T-helper 22 cell (primary cell): ENCODE data around the gene MIGA2.
A peak's percentile ranks its signal among the peaks of the same experiment; 100 is the strongest.

Source experiments
- DNase-seq: peaks from one replicate; pipeline ENCODE4 v3.0.0-alpha.2; 2020; ENCODE audit warnings: low read depth

Gene MIGA2

DNA sequence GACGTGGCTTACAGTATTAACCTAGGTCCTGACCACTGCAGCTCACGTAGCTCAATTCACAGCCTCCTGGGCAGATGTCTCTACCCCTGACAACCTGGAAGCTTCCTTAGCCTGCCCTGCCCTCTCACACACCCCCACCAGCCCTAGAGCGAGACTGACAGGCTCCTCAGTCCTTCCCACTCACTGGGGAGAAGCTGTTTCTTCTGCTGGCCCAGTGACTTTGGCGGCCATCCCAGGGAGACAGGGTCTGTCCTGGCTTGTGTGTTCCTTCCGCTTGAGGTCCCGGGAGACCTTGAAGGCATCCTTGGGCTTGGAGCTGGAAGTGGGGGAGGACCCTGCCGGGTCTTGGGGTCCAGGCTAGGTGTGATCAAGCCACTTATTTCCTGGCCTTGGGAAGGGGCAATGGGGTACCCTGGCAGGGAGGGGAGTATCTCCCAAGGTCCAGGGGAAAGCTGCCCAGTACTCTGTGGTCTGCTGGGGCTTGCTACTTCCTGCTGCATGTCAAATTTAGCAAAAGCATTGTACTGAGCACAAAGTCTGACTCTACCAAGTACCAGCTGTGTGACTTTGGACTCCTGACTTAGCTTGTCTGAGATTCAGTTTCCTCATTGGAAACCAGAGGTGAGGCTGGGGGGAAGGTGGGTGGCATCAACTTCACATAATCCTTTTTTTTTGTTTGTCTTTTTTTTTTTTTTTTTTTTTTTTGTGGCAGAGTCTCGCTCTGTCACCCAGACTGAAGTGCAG is 1.9 kb downstream of the MIGA2 start:
- DNase-seq = no peak

DNA sequence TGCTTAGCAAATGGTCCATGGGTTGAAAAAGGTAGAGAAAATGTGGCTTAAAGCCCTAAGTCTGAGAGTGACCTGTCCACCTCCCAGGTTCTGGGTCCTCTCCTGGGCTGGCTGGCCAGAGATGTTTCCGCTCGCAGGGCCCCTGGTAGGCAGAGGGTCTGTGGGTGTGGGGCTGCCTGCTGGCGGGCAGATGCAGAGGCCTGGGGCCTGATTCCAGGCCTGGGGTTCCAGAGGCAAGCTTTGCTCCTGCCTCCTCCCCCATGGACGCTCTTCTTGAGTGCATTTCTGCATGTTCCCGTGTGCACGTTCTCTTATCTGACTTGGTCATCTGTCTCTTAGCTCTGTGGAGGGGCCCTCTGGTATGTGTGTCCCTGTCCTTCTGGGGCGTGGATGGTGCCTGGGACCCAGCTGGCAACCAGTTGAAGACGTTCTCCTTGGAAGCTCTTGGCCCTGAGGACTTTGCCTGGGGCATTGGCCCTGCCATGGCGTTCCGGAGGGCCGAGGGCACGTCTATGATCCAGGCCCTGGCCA is 3.8 kb downstream of the MIGA2 start:
- DNase-seq = no peak

DNA sequence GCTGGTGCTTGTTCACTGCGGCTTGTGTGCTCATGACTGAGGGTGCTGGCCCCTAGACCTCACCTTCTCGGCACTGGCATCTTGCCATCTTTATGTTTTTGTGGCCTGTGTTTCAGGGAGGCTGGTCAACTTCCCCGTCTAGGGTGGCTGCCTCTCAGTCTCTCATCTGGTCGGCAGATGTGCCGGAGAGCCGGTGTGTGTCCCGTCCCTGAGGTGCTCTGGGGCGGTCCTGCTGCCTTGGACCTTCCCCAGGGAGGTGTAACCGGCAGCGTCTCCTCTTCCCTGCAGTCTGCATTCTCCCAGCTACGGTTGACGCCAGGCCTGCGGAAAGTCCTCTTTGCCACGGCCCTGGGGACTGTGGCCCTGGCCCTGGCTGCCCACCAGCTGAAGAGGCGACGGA is 5.6 kb downstream of the MIGA2 start:
- DNase-seq = no peak

DNA sequence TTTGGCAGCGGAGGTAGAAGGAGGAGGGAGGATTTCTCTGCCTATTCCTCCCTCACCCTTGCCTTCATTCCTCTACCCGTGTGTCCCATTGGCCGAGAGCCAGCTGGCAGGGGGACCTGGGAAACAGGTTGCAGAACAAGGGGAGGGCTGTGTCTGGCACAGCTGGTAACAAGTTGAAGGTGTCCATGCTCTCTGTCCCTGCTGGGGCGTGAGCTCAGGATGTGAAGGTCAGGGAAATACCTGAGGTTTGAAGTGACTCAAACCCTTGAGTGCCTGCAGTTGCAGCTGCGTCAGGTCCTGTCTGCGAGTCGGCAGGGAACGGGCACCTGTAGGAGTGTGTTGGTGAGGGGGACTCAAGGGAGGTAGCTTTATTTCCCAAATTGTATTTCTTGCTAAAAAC is 16.2 kb downstream of the MIGA2 start:
- no peak for DNase-seq

DNA sequence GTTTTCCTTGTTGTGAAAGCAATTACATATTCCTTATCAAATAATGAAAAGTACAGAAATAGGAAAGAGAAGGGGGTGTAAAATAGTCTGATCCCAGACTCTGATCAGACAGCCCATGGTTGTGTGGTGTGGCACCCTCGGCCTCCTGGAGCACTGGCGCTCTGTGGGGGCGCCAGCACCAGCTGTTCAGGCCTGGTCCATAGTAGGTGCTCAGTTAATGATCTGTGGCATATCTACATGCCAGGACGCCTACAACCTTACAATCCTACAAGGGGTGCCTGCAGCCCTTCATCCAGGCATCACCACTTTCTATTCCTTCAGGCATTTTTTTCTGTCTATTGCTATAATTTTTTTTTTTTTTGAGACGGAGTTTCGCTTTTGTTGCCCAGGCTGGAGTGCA is 16.6 kb downstream of the MIGA2 start:
- no peak for DNase-seq

DNA sequence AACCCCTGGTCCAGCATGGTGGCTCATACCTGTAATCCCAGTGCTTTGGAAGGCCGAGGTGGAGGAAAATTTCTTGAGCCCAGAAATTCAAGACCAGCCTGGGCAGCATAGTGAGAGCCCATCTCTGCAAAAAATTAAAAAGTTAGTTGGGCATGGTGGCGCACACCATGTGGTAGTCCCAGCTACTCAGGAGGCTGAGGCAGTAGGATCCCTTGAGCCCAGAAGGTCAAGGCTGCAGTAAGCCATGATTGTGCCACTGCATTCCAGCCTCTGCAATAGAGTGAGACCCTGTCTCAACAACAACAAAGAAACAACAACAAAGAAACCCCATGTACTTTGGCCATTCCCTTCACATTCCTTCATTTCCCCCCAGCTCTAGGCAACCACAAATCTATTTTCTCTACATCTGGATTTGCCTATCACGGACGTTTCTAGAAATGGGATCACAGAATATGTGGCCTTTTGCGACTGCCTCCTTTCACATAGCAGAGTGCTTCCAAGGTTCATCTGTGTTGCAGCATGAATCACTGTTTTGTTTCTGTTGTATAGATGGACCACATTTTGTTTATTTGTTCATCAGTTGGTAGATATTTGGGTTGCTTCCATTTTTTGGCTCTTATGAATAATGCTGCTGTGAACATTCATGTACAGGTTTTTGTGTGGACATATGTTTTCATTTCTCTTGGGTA is 17.9 kb downstream of the MIGA2 start:
- DNase-seq = no peak

DNA sequence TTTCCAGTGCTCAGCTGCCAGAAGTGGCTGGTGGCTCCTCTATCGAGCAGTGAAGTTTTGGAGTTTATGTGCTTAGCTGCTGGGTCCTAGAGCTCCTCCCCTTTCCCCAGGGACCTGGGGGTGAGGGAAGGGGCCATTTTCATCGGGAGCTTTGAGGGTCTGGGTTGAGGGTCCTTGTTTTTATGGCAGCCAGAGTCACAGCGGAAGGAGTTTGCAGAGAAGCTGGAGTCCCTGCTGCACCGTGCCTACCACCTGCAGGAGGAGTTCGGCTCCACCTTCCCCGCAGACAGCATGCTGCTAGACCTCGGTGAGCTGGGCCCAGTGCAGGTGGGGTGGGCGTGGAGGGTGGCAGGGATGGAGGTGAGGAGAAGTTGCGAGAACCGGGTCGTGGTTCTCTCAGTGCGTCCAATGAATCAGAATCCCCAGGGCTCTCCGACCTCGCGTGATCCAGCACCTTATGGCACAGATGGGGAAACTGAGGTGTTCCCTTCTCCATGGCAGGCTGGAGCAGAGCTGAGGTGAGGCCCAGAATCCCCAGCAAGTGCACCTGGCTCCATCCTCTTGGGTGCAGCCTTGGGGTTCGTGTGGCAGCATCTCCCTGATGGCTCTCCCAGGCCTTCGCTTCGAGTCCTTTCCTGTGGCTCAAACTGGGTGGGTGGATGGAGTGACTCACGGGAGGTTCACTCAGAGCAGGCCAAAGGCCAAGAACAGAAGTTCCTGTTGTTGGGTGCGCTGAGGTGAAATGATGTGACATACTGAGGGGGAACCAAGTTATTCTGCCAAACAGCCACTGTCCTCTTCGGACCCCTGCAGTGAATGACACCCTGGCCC is 22.8 kb downstream of the MIGA2 start:
- DNase-seq = no peak

DNA sequence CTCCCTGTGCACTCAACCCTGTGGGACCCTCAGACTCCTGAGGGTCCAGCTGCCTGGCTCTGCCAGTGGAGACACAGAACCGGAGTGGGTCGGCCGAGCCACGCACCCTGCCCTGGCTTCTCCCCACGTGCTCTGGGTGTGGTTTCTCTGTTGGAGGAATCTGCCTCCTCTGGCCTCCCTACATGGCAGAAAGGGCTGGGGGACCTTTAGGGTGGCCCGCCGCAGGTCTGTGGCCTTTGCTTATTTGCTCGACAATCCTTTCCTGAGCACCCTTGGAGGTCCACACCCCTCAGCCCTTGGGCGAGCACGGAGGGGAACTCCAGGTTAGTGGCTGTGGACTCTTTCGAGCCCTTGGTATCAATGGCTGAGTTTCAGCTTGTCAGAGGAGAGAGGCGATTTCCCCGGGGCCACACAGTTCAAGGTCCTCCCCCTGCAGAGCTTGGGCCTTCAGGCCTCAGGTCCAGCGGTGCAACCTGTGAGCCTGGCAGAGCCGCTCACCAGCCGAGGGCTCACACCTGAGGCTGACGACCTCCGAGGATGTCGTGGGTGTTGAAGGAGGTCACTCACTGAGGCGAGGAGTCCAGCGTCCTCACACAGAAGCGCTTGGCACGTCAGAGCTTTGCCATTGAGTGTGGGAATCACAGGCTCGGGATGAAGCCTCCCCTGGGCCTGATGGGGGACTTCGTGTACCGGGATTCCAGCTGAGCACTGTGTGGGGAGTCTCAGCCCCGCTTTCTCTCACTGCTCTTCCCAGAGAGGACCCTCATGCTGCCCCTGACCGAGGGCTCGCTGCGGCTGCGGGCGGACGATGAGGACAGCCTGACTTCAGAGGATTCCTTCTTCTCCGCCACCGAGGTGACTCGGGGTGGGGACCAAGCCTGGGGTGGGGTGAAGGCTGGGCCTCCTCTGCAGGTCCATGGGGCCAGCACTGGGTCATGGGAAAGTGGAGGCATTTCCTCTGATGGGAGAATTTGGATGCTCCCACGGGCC is 23.7 kb downstream of the MIGA2 start:
- no peak for DNase-seq

DNA sequence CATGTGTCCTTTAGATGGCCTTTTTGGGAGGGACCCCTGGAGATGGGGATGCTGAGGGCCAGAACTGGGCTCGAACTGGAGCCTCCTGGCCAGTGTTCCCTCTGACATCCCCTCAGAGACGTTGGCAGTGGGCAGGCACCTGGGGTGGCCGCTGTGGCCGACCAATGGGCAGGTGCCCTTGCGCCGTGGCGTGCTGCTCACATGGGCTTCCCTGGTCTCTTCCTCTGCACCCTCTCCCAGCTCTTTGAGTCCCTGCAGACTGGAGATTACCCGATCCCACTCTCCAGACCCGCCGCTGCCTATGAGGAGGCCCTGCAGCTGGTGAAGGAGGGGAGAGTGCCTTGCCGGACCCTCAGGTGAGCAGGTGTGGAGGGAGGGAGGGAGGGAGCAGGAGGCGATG is 24.6 kb downstream of the MIGA2 start:
- DNase-seq = no peak

DNA sequence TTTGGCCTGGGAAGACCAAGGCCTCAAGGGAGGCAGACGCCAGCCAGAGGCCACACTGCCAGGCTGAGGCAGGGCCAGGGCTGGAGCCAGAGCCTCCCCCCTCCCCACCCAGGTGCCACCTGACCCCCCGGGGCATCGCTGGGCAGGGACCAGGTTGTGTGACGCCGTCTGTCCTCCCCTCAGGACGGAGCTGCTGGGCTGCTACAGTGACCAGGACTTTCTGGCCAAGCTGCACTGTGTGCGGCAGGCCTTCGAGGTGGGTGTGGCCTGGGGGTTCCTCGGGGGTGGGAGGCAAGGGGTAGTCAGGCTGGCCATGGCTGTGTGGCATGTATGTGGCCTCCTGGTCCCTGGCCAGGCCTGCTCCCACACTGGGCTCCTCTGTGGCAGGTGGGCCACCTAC is 26.6 kb downstream of the MIGA2 start:
- no peak for DNase-seq

DNA sequence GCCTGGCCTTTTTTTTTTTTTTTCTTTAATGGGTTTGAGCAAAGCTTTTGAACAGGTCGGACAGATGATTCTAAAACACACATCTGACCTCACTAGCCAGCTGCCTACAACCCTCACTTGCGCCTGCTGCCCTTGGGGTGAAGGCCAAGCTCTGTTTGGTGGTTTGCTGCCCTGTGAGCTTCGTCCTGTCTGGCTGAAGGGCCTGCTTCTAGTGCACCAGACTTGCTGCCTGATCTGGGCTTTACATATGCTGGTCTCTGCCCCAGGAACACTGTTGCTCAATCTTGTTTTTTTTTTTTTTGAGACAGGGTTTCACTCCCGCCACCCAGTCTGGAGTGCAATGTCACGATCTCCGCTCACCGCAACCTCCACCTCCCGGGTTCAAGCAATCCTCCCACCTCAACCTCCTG is 28.1 kb downstream of the MIGA2 start:
- no peak for DNase-seq

DNA sequence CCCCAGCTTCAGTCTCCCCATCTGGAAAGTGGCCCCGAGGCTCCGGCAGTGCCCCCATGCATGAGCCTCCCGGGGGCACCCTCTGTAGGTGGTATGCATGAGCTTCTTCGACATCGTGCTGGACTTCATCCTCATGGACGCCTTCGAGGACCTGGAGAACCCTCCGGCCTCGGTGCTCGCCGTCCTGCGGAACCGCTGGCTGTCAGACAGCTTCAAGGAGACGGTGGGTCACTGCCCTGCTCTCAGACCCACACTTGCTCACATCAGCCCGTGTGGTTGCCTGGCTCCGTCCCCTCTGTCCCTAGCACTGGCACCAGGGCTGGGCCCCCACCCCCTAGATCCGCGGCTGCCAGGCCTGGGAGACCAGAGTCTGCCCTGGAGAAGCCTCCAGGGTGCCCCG is 31.7 kb downstream of the MIGA2 start:
- no peak for DNase-seq

DNA sequence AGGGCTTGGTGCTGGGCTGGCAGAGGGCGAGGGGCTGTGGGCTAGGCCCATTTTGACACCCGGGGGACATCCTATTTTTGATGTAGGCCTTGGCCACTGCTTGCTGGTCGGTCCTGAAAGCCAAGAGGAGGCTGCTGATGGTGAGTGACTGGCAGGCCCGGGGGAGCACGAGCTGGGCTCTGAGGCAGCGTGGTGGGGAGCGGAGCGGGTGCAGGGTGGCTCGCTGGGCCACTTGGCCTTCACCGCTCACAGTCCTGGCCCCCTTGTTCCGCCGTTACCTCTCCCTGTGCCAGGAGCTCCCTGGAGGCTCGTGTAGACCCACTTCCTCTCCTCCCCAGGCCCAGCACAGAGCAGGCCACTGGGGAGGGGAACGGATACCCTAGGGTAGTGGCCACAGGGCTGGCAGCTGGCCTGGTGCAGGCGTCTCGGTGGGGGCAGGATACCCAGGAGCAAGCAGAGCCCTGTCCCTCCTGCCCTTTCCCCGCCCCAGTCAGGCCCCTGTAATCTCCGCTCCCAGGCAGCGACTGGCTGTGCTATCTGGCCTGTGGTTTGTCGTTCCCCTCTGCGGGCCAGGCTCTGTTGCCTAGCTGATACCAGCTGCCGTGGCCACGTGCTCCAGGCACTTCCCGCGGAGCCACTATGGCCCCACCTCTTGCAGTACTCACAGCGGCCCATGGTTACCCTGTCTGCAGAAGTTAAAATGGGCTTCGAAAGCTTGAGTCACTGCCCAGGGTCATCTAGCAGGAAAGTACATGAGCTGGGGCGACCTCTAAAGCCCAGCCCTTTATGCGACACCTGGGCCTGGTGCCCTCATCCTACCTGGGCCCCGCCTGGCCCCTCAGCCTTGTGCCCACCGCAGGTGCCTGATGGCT is 32.8 kb downstream of the MIGA2 start:
- peak; percentile 24 for DNase-seq

DNA sequence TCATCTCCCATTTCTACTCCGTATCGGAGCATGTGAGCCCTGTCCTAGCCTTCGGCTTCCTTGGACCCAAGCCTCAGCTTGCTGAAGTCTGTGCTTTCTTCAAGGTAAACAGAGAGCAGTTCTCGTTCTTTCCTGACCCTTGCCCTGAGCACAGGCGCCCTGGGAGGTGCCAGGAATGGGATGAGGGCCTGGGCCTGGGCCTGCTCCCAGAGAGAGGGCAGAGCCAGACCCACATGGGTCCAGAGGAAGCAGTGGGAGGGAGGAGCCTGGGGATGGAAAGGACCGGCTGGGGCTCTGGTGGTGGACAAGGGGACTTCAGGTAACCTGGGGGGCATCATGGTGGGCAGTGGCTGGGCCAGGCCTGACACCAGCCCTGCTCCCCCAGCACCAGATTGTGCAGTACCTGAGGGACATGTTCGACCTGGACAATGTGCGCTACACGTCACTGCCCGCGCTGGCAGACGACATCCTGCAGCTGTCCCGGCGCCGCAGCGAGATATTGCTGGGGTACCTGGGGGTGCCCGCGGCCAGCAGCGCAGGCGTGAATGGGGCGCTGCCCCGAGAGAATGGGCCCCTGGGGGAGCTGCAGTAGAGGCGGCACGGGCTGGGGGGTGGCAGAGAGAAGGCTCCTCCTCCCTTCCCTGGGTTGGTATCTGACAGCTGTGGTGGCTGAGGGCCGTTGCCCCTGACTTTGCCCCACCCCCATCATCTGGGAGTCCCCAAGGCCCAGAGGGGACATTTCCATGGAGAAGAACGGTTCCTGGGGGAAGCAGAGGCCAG is 33.6 kb downstream of the MIGA2 start:
- DNase-seq = no peak

DNA sequence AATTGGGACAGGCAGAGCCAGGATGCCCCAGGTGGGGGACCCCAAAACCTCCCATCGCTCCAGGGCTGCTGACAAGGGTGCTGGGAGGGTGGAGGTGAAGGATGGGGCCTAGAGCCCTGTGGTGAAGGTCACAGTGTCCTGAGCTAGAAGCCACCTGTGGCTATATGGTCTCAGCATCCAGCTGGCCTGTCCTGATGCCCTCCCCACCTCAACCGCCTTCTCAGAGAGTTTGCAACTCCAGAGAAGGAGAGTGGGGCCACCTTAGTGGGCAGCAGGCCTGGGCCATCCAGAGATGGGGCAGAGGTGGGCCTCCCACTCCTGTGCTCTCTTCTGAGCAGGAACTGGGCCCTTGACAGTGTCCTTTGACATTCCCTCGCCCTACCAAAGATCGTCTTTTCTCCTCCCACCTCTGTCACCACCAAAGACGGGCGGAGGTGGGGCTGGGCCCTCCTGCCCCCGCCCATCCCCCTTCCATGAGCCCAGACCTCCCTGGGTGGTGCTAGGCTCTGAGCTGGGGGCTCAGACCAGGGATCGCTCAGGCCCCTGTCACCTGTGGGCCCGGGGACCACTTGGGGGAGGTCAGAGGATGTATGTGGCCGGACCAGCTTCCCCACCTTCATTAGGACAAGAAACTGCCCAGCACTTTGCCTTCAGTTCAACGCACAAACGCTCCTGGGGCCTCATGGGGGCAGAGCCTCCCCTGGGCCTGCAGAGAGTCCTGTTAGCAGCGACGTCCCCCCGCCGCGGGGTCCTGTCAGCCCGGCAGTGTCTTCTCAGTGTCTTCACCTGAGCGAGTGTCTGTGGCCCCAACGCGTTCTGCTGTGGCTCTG is 34.5 kb downstream of the MIGA2 start:
- no peak for DNase-seq

DNA sequence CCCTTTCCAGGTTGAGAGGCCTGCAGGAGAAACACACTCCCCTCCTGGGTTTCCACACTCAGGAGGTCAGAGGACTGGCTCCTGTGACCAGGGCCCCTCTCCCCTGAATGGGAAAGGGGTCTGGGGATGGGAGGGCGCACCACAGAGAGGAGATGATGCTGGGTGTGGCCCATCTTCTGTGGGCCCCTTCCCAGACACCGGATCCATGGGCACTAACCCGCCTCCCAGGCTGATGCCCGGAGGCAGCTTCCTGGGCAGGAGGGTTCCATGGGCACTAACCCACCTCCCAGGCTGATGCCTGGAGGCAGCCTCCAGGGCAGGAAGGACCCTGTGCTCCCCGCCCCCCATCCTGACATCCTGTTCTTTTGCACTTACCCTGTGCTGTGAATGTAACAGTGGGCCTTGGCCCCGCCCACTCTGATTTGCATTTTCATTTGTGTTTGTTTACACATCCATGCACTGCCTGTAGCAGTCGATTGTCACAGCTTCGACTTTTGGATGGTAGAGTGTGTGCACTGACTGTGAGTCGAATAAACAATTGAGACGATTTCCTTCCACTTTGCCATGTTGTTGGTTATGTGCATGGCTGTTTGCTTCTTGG is 35.2 kb downstream of the MIGA2 start:
- no peak for DNase-seq

DNA sequence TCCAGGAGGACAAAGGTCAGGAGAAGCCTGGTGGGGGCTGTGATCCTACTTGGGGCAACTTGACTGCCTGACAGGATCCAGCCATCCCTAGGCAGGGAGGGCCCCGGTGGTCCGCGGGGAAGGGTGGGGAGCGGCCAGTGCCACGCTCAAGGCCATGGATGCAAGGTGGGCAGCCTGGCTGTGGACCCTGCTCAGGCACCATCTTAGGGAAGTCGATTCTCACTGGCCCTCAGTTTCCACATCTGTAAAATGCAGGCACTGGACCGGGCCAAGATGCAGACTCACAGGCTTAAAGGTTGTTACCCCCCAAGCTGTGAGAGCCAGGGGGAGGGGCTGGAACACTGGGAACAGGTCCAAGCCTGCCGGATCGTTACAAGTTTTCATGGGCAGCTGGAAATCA is 35.7 kb downstream of the MIGA2 start:
- DNase-seq = no peak

DNA sequence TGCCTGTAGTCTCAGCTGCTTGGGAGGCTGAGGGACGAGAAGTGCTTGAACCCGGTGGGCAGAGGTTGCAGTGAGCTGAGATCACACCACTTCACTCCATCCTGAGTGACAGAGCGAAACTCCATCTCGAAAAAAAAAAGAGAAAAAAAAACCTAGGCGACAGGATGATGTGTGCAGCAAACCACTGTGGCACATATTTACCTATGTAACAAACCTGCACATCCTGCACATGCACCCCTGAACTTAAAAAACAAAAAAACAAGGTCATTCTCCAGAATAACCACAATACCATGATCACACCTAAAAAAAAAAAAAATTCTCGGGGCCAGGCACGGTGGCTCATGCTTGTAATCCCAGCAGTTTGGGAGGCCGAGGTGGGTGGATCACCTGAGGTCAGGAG is 37.0 kb downstream of the MIGA2 start:
- DNase-seq = no peak
